HG02642 (cell line): Measurements from ENCODE around the gene EMC6.
"Not testable (repeated sequence)": the region's sequence is repeated elsewhere in the genome, so short reads cannot be mapped to it uniquely, and the experiment has no call there.

Source experiments
- ATAC-seq: cut with Tn5 transposase; IDR thresholded peaks from one replicate; pipeline ENCODE4 v1.9.1; 2021; ENCODE audit warnings: mild to moderate bottlenecking; ENCODE audit not compliant: unreplicated experiment, poor library complexity

Gene EMC6

DNA sequence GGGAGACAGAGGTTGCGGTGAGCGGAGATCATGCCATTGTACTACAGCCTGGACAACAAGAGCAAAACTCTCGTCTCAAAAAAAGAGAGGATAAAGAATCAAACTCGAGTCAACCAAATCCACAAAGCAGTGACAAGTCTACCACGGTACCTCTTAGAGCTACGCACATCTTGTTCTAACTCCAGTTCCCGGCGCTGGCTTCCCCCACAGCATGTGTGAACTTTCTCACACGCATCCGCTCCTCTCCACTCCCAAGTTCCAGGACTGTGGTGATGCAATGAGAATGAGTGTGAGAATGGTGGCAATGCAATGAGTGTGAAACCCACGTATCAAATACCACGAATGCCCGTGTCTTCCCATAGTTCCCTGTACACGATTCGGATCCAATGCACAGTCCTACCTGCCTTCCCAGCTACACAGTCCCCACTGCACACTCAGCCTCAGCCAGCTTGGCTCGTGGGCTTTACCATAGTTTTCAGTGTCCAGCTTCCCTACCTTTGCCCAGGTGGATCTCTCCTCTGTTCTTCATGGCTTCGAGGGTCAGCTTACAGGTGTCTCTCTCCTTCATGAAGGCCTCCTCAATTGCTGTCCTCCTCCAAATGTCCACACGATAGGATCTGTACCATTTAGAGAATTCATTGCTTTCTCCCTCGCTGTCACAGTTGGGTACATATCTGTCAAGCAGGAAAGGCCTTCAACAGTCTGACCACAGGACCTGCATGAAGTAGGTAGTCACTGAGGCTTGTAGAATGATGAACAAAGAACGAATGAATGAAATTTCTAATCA lies 36.5 kb downstream of the EMC6 start:
- no peak for ATAC-seq

DNA sequence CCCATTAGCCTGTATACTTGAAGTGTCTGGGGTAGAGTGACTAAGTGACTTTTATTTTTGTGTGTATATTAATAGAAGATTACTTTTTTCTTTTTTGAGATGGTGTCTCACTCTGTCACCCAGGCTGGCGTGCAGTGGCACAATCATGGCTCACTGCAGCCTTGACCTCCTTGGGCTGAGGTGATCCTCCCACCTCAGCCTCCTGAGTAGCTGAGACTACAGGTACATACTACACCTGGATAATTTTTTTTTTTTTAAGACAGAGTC lies 37.0 kb downstream of the EMC6 start:
- not testable (repeated sequence) for ATAC-seq

DNA sequence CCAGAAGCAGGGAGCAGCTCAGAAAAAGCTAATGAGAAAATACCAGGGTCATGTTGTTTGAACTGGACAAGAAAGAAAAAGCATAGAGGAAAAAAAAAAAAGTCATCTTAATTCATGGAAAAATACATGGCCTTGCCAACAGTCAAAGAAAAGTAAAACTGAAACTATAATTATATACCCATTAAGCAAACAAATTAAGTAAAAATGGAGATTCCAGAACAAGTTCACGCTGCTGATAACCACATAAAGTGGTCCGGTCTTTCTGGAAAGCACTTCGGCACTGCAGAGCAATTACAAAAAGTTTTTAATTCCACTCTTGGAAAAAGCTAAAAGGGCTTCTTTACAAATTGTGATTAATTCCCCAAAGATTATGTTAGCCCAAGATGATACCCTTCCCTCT lies 39.8 kb downstream of the EMC6 start:
- ATAC-seq: no peak

DNA sequence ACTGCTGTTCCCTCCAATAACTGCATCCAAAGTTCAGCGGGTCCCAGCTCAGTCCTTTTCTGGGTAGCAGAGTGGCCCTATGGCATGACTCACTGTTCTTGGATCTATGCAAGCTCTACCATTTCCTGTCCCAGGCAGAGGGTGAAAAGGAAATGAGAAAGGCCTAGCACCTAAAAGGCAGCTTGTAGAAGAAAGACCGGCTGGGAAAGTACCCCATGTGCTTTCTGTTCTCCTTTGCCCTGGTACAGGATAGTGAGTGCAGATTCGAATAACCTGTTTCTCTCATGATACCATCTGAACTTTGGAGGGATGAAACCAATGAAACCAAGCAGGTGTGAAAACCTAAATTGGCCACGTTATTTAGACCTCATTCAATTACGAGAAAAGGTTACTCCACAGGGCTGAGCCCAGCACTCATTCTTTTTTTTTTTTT lies 42.4 kb downstream of the EMC6 start:
- ATAC-seq: peak; percentile 92

DNA sequence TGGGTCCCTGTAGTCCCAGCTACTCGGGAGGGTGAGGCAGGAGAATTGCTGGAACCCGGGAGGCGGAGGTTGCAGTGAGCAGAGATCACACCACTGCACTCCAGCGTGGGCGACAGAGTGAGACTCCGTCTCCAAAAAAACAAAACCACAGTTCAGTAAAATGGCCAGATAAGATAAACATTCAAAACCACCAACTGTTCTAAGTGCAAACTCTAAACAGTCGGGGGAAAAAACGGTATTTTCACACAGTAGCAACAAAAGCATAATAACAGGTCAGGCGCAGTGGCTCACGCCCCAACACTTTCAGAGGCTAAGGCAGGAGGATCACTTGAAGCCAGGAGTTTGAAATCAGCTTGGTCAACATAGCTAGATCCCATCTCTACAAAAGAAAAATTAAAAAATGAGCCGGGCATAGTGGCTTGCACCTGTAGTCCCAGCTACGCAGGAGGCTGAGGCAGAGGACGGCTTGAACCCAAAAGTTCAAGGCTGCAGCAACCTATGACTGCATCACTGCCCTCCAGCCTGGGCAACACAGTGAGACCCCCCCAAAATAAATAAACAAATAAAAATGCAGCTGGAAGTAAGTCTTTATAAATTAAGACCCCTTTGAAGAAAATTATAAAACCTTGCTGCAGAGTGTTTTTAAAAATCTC lies 44.3 kb downstream of the EMC6 start:
- no peak for ATAC-seq

DNA sequence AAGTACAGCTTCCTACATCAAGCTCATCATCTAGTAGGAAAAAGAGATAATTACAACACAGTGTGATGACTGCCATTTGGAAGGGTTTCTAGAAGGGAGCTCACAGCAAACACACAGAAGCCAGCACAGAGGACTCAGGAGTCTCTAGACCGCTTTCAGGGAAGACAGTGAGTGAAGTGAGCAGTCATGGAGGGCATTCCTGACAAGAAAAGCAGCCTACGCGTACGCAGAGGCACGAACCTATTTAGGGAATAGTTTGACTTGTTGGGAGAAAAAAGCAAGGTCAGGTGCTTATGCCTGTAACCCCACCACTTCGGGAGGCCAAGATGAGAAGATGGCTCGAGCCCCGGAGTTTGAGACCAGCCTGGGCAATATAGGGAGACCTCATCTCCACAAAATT lies 46.7 kb downstream of the EMC6 start:
- ATAC-seq: no peak

DNA sequence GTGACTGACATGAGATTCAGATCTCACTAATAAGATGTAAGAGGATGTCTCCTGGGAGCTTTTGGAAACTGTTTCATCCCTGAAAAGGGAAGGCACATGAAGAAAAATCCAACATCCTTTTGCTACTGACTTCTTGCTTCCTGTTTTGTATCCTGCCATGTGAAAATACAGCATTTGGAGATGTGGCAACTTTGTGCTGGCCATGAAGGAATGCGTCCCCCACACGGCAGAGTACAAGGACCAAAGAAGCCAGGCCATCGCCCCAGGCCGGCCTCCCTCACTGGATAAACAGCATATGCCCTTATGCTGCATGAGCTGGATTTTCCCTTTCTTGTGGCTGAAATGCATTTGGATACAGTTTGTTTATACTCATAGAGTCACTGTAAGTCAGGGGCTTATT lies 49.6 kb downstream of the EMC6 start:
- no peak for ATAC-seq

DNA sequence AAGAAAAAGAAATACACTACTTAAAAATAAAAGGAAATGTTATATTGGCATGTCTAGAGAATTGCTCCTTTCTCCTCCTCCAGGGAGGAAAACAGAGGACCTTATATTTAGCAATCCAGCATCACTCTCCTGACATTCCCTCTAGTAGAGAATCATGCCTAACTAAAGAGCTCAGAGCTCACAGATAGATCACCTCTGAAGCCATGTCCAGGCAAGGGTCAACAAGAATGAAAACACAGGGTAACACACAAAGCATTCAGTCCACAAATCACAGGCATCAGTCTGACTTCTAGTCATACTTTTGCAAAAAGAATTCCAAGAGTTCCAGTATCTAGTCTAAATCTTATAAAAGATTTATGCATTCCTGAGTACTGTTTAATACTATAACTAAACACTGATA lies 50.7 kb downstream of the EMC6 start:
- ATAC-seq: no peak
